AG09319 (cell line): ENCODE data around the gene INO80C.

Experiments
- DNase-seq: peaks from one replicate; pipeline ENCODE4 v3.0.0-alpha.2; 2010; ENCODE audit warnings: low read depth; ENCODE audit errors: extremely low read depth
- TF ChIP-seq, protein P1 (sequence below): IDR thresholded peaks from 2 replicates; pipeline ENCODE4 v1.5.1; 2011; ENCODE audit warnings: low read depth, mild to moderate bottlenecking, inconsistent platforms, low read length, moderate library complexity

INO80C gene

DNA sequence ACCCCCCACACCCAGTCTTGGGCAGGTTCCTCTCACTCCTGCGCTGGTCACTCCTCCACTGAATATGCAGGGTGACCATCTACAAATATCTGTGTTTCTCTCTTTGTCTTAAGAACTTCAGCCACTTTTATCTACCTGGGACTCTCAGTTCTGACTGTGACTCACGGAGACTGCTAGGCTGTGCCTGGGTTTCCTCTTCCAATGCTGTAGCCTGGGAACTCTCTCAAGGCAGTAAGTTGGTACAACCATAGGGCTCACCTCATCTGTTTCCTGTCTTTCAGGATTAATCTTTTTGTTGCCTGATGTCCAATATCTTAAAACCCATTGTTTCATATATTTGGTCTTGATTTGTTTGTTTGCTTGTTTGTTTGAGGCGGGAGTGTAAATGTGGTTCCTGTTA lies 73.4 kb downstream of the INO80C start:
- no peak for DNase-seq
- TF ChIP-seq, protein P1, sequence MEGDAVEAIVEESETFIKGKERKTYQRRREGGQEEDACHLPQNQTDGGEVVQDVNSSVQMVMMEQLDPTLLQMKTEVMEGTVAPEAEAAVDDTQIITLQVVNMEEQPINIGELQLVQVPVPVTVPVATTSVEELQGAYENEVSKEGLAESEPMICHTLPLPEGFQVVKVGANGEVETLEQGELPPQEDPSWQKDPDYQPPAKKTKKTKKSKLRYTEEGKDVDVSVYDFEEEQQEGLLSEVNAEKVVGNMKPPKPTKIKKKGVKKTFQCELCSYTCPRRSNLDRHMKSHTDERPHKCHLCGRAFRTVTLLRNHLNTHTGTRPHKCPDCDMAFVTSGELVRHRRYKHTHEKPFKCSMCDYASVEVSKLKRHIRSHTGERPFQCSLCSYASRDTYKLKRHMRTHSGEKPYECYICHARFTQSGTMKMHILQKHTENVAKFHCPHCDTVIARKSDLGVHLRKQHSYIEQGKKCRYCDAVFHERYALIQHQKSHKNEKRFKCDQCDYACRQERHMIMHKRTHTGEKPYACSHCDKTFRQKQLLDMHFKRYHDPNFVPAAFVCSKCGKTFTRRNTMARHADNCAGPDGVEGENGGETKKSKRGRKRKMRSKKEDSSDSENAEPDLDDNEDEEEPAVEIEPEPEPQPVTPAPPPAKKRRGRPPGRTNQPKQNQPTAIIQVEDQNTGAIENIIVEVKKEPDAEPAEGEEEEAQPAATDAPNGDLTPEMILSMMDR: no peak

DNA sequence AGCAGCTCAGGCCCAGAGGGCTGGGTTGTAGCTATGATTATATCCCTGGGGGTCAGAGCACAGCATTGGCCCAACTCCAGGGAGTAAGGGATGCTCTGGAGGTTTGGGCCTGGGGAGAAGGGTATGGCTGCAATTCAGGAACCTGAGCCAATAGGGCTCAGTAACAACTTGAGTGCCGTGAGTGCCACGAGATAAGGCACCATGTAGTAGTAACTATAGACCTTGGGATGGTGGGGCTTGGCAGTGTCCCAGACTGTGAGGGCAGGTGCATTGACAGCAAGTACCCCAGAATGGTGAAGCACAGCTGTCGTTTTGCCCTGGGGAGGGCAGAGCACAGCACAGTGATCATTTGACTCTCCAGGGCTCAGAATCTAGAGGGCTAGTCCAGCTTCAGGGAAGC lies 75.5 kb downstream of the INO80C start:
- TF ChIP-seq, protein P1: no peak
- DNase-seq: no peak

DNA sequence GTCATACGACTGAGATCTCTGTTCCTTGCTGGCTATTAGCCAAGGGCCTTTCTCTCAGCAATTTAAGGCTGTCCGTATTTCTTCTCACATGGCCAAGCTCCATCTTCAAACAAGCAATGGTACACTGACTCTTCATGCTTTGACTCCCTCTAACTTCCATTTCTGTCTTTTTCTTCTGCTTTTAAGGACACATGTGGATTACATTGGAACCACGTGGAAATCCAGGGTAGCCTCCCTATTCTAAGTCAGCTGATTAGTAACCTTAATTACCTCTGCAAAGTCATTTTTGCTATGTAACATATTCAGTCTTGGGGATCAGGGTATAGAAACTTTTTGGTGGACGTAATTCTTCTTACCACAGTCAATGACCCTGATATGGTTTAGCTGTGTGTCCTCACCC lies 79.2 kb downstream of the INO80C start:
- TF ChIP-seq, protein P1: no peak
- DNase-seq: no peak
